ENCODE measurements around the gene RAD51.

DNA sequence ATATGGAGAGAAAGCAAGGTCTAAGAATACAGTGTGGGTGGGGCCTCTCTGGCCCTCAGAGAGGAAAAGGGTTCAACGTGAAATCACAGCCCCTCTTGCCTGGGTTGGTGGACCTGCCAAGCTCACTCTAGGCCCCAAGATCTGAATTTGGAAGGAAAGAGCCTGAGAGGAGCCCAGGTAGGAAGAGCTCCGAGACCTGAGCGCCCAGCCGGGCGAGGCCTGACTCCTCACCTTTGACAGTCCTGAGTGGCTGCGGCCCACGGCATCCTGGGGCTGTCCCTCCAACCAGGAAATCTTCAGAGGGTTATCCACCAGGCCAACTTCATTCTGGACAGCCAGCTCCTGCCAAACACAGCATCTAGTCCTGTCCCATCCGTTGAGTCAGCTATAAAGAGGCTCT lies 78.5 kb downstream of the RAD51 start:
- TF ChIP-seq RAD21 (conservative IDR thresholded peaks at IDR 0.05): no peak
- TF ChIP-seq, protein P1, sequence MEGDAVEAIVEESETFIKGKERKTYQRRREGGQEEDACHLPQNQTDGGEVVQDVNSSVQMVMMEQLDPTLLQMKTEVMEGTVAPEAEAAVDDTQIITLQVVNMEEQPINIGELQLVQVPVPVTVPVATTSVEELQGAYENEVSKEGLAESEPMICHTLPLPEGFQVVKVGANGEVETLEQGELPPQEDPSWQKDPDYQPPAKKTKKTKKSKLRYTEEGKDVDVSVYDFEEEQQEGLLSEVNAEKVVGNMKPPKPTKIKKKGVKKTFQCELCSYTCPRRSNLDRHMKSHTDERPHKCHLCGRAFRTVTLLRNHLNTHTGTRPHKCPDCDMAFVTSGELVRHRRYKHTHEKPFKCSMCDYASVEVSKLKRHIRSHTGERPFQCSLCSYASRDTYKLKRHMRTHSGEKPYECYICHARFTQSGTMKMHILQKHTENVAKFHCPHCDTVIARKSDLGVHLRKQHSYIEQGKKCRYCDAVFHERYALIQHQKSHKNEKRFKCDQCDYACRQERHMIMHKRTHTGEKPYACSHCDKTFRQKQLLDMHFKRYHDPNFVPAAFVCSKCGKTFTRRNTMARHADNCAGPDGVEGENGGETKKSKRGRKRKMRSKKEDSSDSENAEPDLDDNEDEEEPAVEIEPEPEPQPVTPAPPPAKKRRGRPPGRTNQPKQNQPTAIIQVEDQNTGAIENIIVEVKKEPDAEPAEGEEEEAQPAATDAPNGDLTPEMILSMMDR (IDR thresholded peaks at IDR 0.05; ENCODE audit: poor library complexity, severe bottlenecking): no peak
- no peak for TF ChIP-seq MXI1 (conservative IDR thresholded peaks at IDR 0.05; ENCODE audit: poor library complexity, severe bottlenecking)

All from neural cell (in vitro differentiated cells).